ENCODE measurements around the gene HOXA10.

Gene HOXA10

GRCh38 chr7:27203365-27203953 is 29.3 kb upstream of the HOXA10 start:
- no peak for DNase-seq (ENCODE audit: low read depth)

- DNase-seq (ENCODE audit: low read depth): no peak
Measured at GRCh38 chr7:27202862-27203134, 28.7 kb upstream of the HOXA10 start.

GRCh38 chr7:27202018-27202861 is 28.1 kb upstream of the HOXA10 start:
- no peak for DNase-seq (ENCODE audit: low read depth)

DNA sequence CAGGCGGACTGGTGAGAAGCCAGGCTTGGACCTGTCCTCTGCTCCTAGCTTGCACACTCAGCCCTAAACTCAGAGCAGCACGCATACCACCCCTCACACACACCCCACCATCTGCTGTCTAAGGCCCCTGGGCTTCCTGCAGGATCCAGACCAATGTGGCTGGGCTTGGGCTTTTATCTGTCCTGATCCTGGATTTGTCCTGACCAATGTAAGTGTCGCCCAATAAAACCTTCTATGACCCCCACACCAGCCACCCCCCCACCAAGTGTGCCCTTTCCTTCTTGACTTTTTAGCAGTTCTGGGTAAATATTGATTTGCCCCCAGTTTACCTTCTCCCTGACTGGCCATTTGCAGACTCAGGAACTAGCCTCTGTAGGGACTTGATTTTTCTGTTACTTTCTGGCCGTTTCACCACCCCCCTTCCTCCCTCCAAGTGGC is 27.5 kb upstream of the HOXA10 start:
- DNase-seq (ENCODE audit: low read depth): no peak

DNA sequence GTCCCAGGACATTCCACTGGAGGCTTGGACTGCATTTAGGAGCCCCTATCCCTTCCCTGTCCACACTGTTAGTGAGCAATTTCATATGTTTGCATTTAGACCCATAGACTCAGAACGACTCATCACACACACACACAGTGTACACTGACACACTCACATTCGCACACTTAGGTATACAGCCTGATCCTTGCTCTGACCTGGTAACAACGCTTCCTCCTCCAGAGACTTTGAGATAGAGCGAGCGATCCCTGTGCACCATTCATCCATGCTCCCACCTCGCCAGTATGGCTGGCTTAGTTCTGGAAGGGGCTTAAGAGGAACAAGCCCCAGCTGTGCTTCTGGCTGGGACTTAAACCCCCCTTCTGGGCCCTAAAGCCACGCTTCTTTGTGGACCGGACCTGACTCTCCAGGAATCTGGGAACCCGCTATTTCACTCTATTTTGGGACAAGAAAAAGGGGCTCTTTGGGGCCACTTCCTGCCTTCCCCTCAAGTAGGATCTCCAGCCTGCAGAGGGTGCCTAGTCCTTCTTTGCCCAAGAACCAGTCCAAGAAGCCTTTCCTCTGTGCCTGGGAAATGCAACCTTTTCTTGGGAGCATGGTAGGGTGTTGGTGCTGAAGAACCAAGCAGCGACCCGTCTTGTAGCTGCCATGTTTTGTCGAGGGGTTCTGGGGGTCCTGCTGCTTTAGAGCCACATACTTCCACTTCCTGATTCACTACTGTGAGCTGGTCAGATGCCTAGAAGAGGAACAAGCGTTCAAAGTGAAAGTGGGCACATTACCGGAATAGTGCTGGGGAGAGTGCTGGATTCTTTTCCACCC is 26.9 kb upstream of the HOXA10 start:
- no peak for DNase-seq (ENCODE audit: low read depth)

GRCh38 chr7:27199849-27200760 is 26.0 kb upstream of the HOXA10 start, which contains the start of gene HOXA13:
HOXA13 (minus strand) TSS chr7:27200091; CDS start chr7:27200077, 14 bp downstream.
- DNase-seq (ENCODE audit: low read depth): no peak

- DNase-seq (ENCODE audit: low read depth): no peak
Measured at GRCh38 chr7:27198871-27199801, 25.0 kb upstream of the HOXA10 start.

- no peak for DNase-seq (ENCODE audit: low read depth)
Measured at GRCh38 chr7:27198138-27198841, 24.2 kb upstream of the HOXA10 start.

- DNase-seq (ENCODE audit: low read depth): no peak
Measured at GRCh38 chr7:27197137-27198042, 23.3 kb upstream of the HOXA10 start.

DNA sequence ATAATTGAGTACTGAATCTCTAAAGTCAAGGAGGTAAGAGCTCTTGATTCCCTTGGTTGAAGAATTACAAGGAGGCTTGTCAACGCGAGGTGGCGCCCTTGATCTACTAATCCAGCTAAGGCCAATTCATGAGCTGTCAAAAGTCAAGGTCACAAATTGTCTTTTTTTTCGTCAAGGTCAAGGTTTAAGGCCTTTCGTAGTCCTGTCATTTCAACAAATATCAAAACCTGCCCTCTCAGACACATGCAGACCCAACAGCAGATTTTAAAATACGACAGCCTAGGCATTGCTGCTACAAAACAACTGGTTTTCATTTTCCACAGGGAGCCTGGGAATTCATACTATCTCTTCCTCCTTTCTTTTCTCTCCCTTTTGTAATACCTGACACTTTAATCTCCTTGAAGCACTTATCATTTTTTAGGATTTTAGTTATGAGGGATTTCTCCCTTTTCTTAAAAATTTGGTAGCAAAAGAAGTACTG is 22.2 kb upstream of the HOXA10 start:
- no peak for DNase-seq (ENCODE audit: low read depth)

- DNase-seq (ENCODE audit: low read depth): no peak
Measured at GRCh38 chr7:27194686-27195379, 20.7 kb upstream of the HOXA10 start.

- no peak for DNase-seq (ENCODE audit: low read depth)
Measured at GRCh38 chr7:27194002-27194352, 19.9 kb upstream of the HOXA10 start.

DNA sequence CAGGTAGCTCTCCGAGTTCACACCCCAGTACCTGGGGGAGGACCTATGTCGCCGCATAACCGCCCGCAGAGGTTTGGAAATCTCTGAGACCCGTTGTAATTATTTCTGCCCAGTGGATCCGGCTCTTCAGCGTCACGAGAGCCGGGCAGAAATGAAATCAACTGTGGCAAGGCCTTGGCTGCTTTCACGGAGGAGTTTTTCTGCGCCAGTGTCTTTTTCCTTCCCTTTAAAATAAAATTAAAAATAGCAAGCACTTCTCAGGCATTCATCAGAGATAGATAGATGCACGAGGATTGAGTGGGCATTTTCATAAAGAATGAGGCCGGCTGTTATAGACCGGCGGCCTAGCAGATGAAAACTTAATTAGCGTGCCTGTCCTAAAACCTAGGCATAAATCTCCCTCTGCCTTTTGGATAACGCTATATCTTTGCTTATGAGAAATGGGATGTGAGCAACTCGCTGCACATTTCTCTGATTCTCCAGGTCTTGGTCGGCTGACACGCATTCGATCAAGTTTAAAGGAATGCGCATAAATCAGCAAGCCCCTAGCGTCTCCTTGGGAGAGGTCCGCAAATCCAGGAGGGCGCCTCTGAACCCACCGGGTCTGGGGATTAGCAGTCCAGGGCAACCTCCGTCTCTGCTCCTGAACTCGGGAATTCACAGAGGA is 19.3 kb upstream of the HOXA10 start:
- no peak for DNase-seq (ENCODE audit: low read depth)

GRCh38 chr7:27192546-27193334 is 18.6 kb upstream of the HOXA10 start:
- no peak for DNase-seq (ENCODE audit: low read depth)

GRCh38 chr7:27191833-27192545 is 17.9 kb upstream of the HOXA10 start:
- no peak for DNase-seq (ENCODE audit: low read depth)

DNA sequence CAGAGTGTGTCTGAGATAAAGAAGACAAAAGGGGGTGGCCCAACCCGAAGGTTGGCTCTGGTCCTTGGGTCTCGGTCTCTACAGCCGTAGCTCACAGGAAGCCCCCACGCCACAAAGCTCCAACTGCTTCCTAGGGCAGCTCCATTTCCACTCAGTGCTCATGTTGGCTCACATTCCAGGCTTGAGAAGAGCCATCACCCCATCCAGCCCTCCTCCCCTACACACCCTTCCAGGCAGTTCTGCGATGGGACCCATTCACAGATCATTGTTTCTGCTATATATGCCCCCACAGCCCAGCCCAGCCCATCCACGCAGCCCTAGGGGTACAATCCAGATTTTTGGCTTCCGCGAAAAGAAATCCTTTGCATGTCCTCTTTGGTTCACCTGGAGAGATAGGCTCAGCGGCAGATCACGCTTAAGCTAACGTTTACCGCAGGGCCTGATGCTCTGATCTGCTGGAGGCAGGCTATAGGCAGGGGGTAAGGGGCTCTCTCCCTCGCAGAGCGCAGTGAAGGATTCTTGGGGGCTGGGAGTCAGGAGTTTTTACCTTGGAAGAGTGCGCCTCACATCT is 17.1 kb upstream of the HOXA10 start:
- DNase-seq (ENCODE audit: low read depth): no peak

Measured in GM04504 (cell line).